Activated naive CD4-positive, alpha-beta T cell treated with anti-CD3 and anti-CD28 coated beads for 36 hours (primary cell): Measurements from ENCODE around the gene HARS1. TPM values are rescaled to one million over a fixed set of nuclear protein-coding genes. Genes with fewer than 3 reads are reported as not detected.
A peak's percentile ranks its signal among the peaks of the same experiment; 100 is the strongest.
"Not testable (repeated sequence)": the region's sequence is repeated elsewhere in the genome, so short reads cannot be mapped to it uniquely, and the experiment has no call there.

Experiments used
- CTCF ChIA-PET: fragments of 350-600 bp; sonication (Branson Sonifier 250); formaldehyde crosslinking; loops from one replicate; lab custom pipeline; 2021; ENCODE audit warnings: antibody characterized with exemption; lab: Charles Lee
- DNase-seq: peaks from one replicate; pipeline ENCODE4 v3.0.0-alpha.2; 2020
- H3K27ac Mint-ChIP-seq: one replicate; pipeline ENCODE4 v1.8.0; 2021; ENCODE audit warnings: mild to moderate bottlenecking, mixed read lengths
- H3K27me3 Mint-ChIP-seq: one replicate; pipeline ENCODE4 v1.8.0; 2021; ENCODE audit warnings: low read depth, mixed read lengths
- H3K36me3 Mint-ChIP-seq: one replicate; pipeline ENCODE4 v1.8.0; 2021; ENCODE audit warnings: low read depth, mixed read lengths
- H3K4me1 Mint-ChIP-seq: one replicate; pipeline ENCODE4 v1.8.0; 2021; ENCODE audit warnings: low read depth, mixed read lengths
- H3K4me3 Mint-ChIP-seq: one replicate; pipeline ENCODE4 v1.8.0; 2021; ENCODE audit warnings: mild to moderate bottlenecking, moderate library complexity, mixed read lengths
- H3K9me3 Mint-ChIP-seq: one replicate; pipeline ENCODE4 v1.8.0; 2021; ENCODE audit warnings: mixed read lengths
- intact Hi-C: fragments of 100-400 bp; cut with micrococcal nuclease; formaldehyde crosslinking; loops from one replicate; pipeline ENCODE4 v1.15.1; 2023
- total RNA-seq, 2 experiments: library from RNA; stranded (reverse); gene quantifications; one replicate each; pipeline ENCODE4 v1.2.3, GENCODE V29; 2021

HARS1 gene
- total RNA-seq, 2 experiments from 2014 or later, result 69.0 to 74.8 TPM

DNA sequence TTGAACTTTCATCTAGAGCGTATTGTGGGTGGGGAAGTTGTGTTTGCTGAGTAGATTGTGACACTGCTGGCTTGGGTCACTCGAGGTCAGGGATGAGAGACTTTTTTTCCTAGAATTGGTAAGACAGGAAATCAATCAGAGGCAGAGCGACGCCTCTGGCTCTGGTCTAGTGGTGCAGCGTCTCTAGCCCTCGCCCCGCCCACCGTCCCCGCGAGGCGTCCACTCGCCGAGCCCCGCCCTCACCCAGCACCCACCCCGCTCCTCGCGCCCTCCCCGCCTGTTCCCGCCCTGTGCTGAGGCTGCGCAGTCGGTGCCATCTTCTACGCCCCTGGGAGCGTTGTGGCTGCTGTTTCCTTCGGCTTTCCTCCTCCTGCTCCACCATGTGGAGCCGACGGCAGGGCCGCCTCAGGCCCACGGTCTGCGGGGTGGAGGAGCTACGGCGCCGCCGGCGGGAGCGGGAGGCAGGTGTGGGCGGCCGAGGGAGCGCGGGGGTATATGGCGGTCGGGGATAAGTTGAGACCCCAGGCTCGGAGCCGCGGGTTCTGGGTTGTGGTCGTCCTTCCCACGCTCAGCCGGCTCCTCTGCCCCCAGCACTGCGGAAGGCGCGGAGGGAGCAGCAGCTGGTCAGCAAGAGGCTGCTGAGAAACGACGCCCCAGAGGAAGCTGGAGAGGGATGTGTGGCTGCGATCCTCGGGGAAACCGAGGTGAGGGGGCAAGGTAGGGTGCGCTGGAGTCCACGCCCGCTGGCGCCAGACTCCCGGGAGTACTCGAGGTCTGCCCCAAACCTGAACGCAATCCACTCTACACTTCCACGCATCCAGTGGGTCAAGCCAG lies 51.8 kb downstream of the HARS1 start, which contains the start of gene TMCO6:
Gene TMCO6 (plus strand): TSS at position 304 of the 834 bp plus-strand sequence. CDS start 77 bp downstream, at position 381.
- peak; percentile 99 for DNase-seq
- intact Hi-C loops, result loop anchor here (1.0 to 5.0 kb wide), 11 partner anchors 8 to 532 kb away; partner anchors contain the start of genes ANKHD1, APBB3, EIF4EBP3 and HARS1
- CTCF ChIA-PET, result interaction anchor here (0.6 to 1.7 kb wide), 7 partner anchors 8 to 276 kb away, joined by 3 to 5 read pairs (median 4); partner anchors contain the start of genes EIF4EBP3, IK and NDUFA2
- Mint-ChIP-seq H3K4me3 (peak within 1 kb of the TSS; percentile 82), H3K9me3 (no peaks in the 10 kb centered on the region), H3K36me3 (peaks cover 19% of the 10 kb centered on the region), H3K4me1 (peaks cover 41% of the 10 kb centered on the region), H3K27me3 (no peaks in the 10 kb centered on the region), H3K27ac (peak within 1 kb of the TSS; percentile 92)

DNA sequence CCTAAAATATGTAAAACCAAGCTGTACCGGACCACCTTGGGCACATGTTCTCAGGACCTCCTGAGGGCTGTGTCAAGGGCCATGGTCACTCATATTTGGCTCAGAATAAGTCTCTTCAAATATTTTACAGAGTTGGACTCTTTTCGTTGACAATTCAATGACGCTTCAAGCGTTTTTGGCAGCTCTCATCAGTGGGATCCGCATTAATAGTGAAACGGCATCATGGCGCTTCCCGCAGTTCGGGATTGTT lies 52.3 kb downstream of the HARS1 start:
- intact Hi-C loops, result loop anchor here (1.0 to 5.0 kb wide), 11 partner anchors 8 to 532 kb away; partner anchors contain the start of genes ANKHD1, APBB3, EIF4EBP3 and HARS1
- not testable (repeated sequence) for H3K27me3 Mint-ChIP-seq, H3K9me3 Mint-ChIP-seq, DNase-seq
- CTCF ChIA-PET, result interaction anchor here (0.6 to 1.7 kb wide), 5 partner anchors 9 to 276 kb away, joined by 3 to 5 read pairs (median 4); partner anchors contain the start of genes EIF4EBP3, IK and NDUFA2
- Mint-ChIP-seq H3K36me3 (peaks cover 16% of the 10 kb centered on the region), H3K4me1 (peaks cover 44% of the 10 kb centered on the region), H3K4me3 (peak overlapping the region; percentile 82), H3K27ac (peak overlapping the region; percentile 92)

GRCh38 chr5:140637371-140638100 lies 53.6 kb downstream of the HARS1 start:
- H3K27me3 Mint-ChIP-seq, result no peaks in the 10 kb centered on the region
- no peak for DNase-seq
- H3K36me3 Mint-ChIP-seq, result peaks cover 11% of the 10 kb centered on the region
- intact Hi-C loops, result loop anchor here (2.0 to 5.0 kb wide), 4 partner anchors 53 to 530 kb away; partner anchors contain the start of genes HARS1 and HARS2
- CTCF ChIA-PET, result interaction anchor here (1.7 to 3.3 kb wide), 2 partner anchors 264 to 275 kb away, joined by 5 to 26 read pairs; no protein-coding TSS in a partner anchor
- H3K4me1 Mint-ChIP-seq, result peaks cover 47% of the 10 kb centered on the region
- H3K4me3 Mint-ChIP-seq, result no peak overlapping the region
- peak overlapping the region; percentile 92 for H3K27ac Mint-ChIP-seq
- H3K9me3 Mint-ChIP-seq, result no peaks in the 10 kb centered on the region

- DNase-seq, result no peak
- H3K27me3 Mint-ChIP-seq, result peaks cover 9% of the 10 kb centered on the region
- intact Hi-C loops, result loop anchor here (1.0 to 5.0 kb wide), 6 partner anchors 101 to 528 kb away; partner anchors contain the start of gene ANKHD1
- no peaks in the 10 kb centered on the region for H3K9me3 Mint-ChIP-seq
- H3K27ac Mint-ChIP-seq, result peak overlapping the region; percentile 53
- CTCF ChIA-PET, result interaction anchor here (0.7 to 3.3 kb wide), 13 partner anchors 10 to 273 kb away, joined by 3 to 26 read pairs (median 4); partner anchors contain the start of genes EIF4EBP3, IK and NDUFA2
- H3K36me3 Mint-ChIP-seq, result peaks cover 6% of the 10 kb centered on the region
- H3K4me1 Mint-ChIP-seq, result peaks cover 41% of the 10 kb centered on the region
- no peak overlapping the region for H3K4me3 Mint-ChIP-seq
Observed at GRCh38 chr5:140635291-140636257, 55.6 kb downstream of the HARS1 start.

- Mint-ChIP-seq H3K36me3 (no peaks in the 10 kb centered on the region), H3K27ac (no peak overlapping the region), H3K9me3 (no peaks in the 10 kb centered on the region), H3K4me1 (peaks cover 37% of the 10 kb centered on the region), H3K4me3 (no peak overlapping the region), H3K27me3 (peaks cover 9% of the 10 kb centered on the region)
- intact Hi-C loops, result no loop called here
- CTCF ChIA-PET, result interaction anchor here (0.6 to 3.3 kb wide), 13 partner anchors 13 to 271 kb away, joined by 3 to 26 read pairs (median 3); partner anchors contain the start of genes EIF4EBP3, IK and NDUFA2
- DNase-seq, result no peak
Observed at GRCh38 chr5:140634103-140634502, 57.1 kb downstream of the HARS1 start.

DNA sequence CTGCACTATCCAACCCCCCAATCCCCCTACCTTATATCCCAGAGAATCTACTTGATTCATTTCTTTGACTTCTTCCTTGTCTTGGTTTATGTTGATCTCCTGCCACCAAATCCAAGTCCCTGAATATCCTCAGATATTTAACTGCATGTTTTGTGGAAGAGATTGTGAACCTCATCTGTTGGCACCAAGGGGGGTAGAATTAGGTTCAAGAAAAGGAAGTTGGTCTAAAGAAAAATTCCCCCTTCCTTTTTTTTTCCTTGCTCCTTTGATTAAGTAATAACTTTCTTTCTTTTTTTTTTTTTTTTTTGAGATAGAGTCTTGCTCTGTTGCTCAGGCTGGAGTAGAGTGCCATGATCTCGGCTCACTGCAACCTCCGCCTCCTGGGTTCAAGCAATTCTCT lies 57.7 kb downstream of the HARS1 start:
- Mint-ChIP-seq H3K9me3 (no peaks in the 10 kb centered on the region), H3K4me3 (peak overlapping the region; percentile 83)

DNA sequence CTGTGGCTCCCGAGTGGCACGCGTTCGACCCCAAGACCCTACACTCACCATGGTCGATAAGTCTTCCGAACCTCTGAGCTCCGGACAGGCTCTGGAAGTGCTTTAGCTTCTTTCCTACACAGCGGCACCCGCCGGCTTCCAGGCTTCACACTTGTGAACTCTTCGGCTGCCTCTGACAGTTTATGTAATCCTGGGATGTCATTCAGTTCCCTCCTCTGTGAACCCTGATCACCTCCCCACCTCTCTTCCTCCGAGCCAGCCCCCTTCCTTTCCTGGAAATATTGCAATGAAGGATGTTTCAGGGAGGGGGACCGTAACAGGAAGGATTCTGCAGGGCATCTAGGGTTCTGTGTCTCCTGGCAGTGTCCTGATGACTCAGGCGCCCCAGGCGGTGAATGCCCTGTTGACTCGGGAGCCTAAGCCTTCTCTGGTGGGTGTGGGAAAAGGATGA lies 58.1 kb downstream of the HARS1 start, which contains the start of gene CD14:
Gene CD14 (minus strand): TSS at position 155 of the 451 bp plus-strand sequence. CDS start 104 bp downstream, at position 51.
- Mint-ChIP-seq H3K36me3 (no peaks in the 10 kb centered on the region), H3K27ac (no peak within 1 kb of the TSS), H3K9me3 (no peaks in the 10 kb centered on the region), H3K4me1 (peaks cover 28% of the 10 kb centered on the region), H3K27me3 (peaks cover 9% of the 10 kb centered on the region), H3K4me3 (peak within 1 kb of the TSS; percentile 83)
- CTCF ChIA-PET, result interaction anchor here (1.0 to 1.9 kb wide), 7 partner anchors 11 to 269 kb away, joined by 3 to 4 read pairs (median 3); partner anchors contain the start of genes ANKHD1, APBB3 and SRA1
- intact Hi-C loops, result no loop called here
- DNase-seq, result peak; percentile 36

More for the DNA sequence above, 57.7 kb downstream of the HARS1 start:
- intact Hi-C loops, result no loop called here
- CTCF ChIA-PET, result interaction anchor here (1.2 to 2.9 kb wide), 4 partner anchors 11 to 232 kb away, joined by 3 to 19 read pairs (median 4); partner anchors contain the start of genes ANKHD1, APBB3, IK and NDUFA2
- Mint-ChIP-seq H3K4me1 (peaks cover 31% of the 10 kb centered on the region), H3K36me3 (no peaks in the 10 kb centered on the region), H3K27me3 (peaks cover 9% of the 10 kb centered on the region), H3K27ac (no peak overlapping the region)
- DNase-seq, result no peak

DNA sequence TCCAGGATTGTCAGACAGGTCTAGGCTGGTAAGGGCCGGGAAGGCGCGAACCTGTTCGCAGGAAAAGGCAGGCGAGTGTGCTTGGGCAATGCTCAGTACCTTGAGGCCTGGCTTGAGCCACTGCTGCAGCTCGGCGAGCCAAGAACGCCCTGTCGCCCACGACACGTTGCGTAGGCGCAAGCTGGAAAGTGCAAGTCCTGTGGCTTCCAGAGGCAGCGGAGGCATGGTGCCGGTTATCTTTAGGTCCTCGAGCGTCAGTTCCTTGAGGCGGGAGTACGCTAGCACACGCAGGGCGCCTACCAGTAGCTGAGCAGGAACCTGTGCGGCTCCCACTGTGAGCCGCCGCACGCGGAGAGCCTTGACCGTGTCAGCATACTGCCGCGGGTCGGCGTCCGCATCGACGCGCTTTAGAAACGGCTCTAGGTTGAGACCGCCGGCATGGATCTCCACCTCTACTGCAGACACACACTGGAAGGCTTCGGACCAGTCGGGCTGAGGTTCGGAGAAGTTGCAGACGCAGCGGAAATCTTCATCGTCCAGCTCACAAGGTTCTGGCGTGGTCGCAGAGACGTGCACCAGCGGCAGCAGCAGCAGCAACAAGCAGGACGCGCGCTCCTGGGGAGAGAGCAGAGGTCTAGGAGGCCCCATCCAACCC lies 58.7 kb downstream of the HARS1 start:
- Mint-ChIP-seq H3K4me3 (peak overlapping the region; percentile 83), H3K27ac (no peak overlapping the region), H3K36me3 (no peaks in the 10 kb centered on the region), H3K27me3 (peaks cover 9% of the 10 kb centered on the region), H3K9me3 (no peaks in the 10 kb centered on the region), H3K4me1 (peaks cover 27% of the 10 kb centered on the region)
- CTCF ChIA-PET, result interaction anchor here (0.6 to 1.9 kb wide), 8 partner anchors 10 to 278 kb away, joined by 3 to 4 read pairs (median 3); partner anchors contain the start of genes ANKHD1, APBB3 and SRA1
- intact Hi-C loops, result no loop called here
- DNase-seq, result peak; percentile 61

GRCh38 chr5:140631831-140632365 lies 59.3 kb downstream of the HARS1 start:
- Mint-ChIP-seq H3K9me3 (no peaks in the 10 kb centered on the region), H3K4me1 (peaks cover 27% of the 10 kb centered on the region), H3K4me3 (peak overlapping the region; percentile 83), H3K27me3 (peaks cover 9% of the 10 kb centered on the region), H3K27ac (no peak overlapping the region), H3K36me3 (no peaks in the 10 kb centered on the region)
- intact Hi-C loops, result no loop called here
- CTCF ChIA-PET, result interaction anchor here (1.1 to 1.9 kb wide), 6 partner anchors 10 to 268 kb away, joined by 3 to 5 read pairs (median 4); partner anchors contain the start of genes ANKHD1 and SRA1
- peak; percentile 48 for DNase-seq

DNA sequence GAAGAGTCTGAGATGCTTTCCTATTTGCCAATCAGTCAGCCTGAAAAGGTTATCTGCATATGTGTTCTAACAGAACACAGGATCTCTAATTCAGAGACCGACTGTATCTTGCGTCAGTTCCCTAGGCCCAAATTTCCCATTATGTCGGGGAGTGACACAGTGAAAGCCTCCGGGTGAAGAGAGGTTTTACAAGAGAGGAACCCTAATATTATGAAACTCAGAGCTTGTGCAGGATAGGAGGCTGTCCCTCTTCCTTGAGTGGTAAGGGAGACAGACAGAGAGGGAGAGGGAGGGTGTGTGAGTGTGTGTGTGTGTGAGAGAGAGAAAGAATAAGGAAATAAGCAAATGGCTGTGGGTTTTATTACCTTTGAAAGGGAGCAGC lies 60.1 kb downstream of the HARS1 start:
- no peak overlapping the region for H3K4me3 Mint-ChIP-seq
- peaks cover 27% of the 10 kb centered on the region for H3K4me1 Mint-ChIP-seq
- no peaks in the 10 kb centered on the region for H3K36me3 Mint-ChIP-seq
- no peaks in the 10 kb centered on the region for H3K9me3 Mint-ChIP-seq
- CTCF ChIA-PET, result interaction anchor here (1.3 to 1.7 kb wide), 2 partner anchors 26 to 91 kb away, joined by 3 to 5 read pairs; no protein-coding TSS in a partner anchor
- no peak overlapping the region for H3K27ac Mint-ChIP-seq
- intact Hi-C loops, result no loop called here
- peaks cover 9% of the 10 kb centered on the region for H3K27me3 Mint-ChIP-seq
- no peak for DNase-seq
